Transverse colon (tissue), 4 donors: ENCODE measurements around the gene LACTB. TPM values are rescaled to one million over a fixed set of nuclear protein-coding genes. Genes with fewer than 3 reads are reported as not detected.

Source experiments
- DNase-seq: peaks from one replicate; pipeline ENCODE4 v3.0.0-alpha.2; 2019
- H3K27ac ChIP-seq, 4 donors: fragments of 200-600 bp; sonication (generic); 2 replicates each; pipeline ENCODE4 v1.5.1; 2016 to 2018; ENCODE audit warnings: inconsistent platforms in 4 of 4
- H3K27me3 ChIP-seq: fragments of 200-600 bp; sonication (generic); 2 replicates; pipeline ENCODE4 v1.5.1; 2017; ENCODE audit warnings: inconsistent platforms
- H3K36me3 ChIP-seq, 4 donors: fragments of 200-600 bp; sonication (generic); 2 replicates each; pipeline ENCODE4 v1.5.1; 2017 to 2019; ENCODE audit warnings: inconsistent platforms in 4 of 4
- H3K4me1 ChIP-seq, 4 donors: fragments of 200-600 bp; sonication (generic); 2 replicates each; pipeline ENCODE4 v1.5.1; 2017 to 2020; ENCODE audit warnings: inconsistent platforms in 4 of 4
- H3K4me3 ChIP-seq, 4 donors: fragments of 200-600 bp; sonication (generic); 1 replicate in 1 of 4; 2 replicates in 3 of 4; pipeline versions ENCODE4 v1.5.1 to v1.6.1; 2017 to 2019; ENCODE audit warnings: inconsistent platforms in 4 of 4
- H3K9me3 ChIP-seq, 2 donors: fragments of 200-600 bp; sonication (generic); 2 replicates each; pipeline ENCODE4 v1.5.1; 2017 to 2019; ENCODE audit warnings: inconsistent platforms in 2 of 2
- CTCF ChIP-seq, 5 experiments: fragments of 200-600 bp in 3 of 5; fragments of 450-650 bp in 2 of 5; sonication (generic) in 3 of 5; IDR thresholded peaks; 1 replicate in 2 of 5; 2 replicates in 3 of 5; pipeline ENCODE4 v1.5.1; 2016 to 2017; ENCODE audit warnings: antibody characterized with exemption in 5 of 5, inconsistent platforms in 3 of 5, mild to moderate bottlenecking in 2 of 5, moderate library complexity in 1 of 5
- EP300 ChIP-seq: sonication (generic); formaldehyde crosslinking; IDR thresholded peaks from one replicate; pipeline ENCODE4 v1.6.1; 2017; ENCODE audit warnings: antibody characterized with exemption, low read depth
- POLR2A ChIP-seq: fragments of 450-650 bp; IDR thresholded peaks from one replicate; pipeline ENCODE4 v1.6.1; 2016; ENCODE audit warnings: antibody characterized with exemption, mild to moderate bottlenecking, moderate library complexity
- POLR2AphosphoS5 ChIP-seq, 3 donors: sonication (generic); formaldehyde crosslinking; IDR thresholded peaks; one replicate each; pipeline ENCODE4 v1.6.1; 2016; ENCODE audit warnings: antibody characterized with exemption in 3 of 3
- WGBS, 2 donors: methylation state at CpG; one replicate each; pipeline ENCODE4 v1.1.5; 2018; ENCODE audit warnings: low coverage in 1 of 2; 5-methylcytosine and 5-hydroxymethylcytosine counted together
- in situ Hi-C, 4 donors: fragments of 200-750 bp; cut with MboI; loops; one replicate each; pipeline versions ENCODE4 v1.15.0 to v1.15.1; 2017; ENCODE audit warnings: low sequenced_read_pairs in 3 of 4, low pct_ligation_motif_present in 1 of 4, low pct_unique_long_range_greater_than_20kb in 1 of 4
- intact Hi-C: fragments of 100-400 bp; cut with DNase I; formaldehyde crosslinking; loops from one replicate; pipeline ENCODE4 v1.15.1; 2023; ENCODE audit warnings: low total_unique reads
- total RNA-seq, 4 donors: library from RNA; depleted of rRNA; stranded (reverse); fragments of >200 nt; gene quantifications; one replicate each; pipeline ENCODE4 v1.1.0, GENCODE V29; 2016

Gene LACTB
- total RNA-seq, 4 donors from 2014 or later: 6.7 to 20.6 (median 19.6) TPM

GRCh38 chr15:63077952-63078351 is 43.7 kb upstream of the LACTB start:
- 70 to 87% methylated on average over 3 to 6 of the region's 6 CpGs for WGBS, 2 donors
- in situ Hi-C loops: no loop called here
- intact Hi-C loops: no loop called here

GRCh38 chr15:63079947-63080626 is 41.6 kb upstream of the LACTB start:
- WGBS, 2 donors: 81 to 93% methylated on average over 3 to 13 of the region's 13 CpGs
- H3K27ac ChIP-seq: peak overlapping the region in 1 of 4 donors; percentile 22
- in situ Hi-C loops: loop anchor here in 3 of 4 donors (10.0 kb wide), 2 partner anchors 235 to 295 kb away; no protein-coding TSS in a partner anchor

More at GRCh38 chr15:63077952-63078351, 43.7 kb upstream of the LACTB start:
- no peak overlapping the region for H3K27ac ChIP-seq
- no peaks in the 10 kb centered on the region for H3K27me3 ChIP-seq
- H3K4me3 ChIP-seq: no peak overlapping the region
- H3K9me3 ChIP-seq: no peaks in the 10 kb centered on the region
- H3K36me3 ChIP-seq: no peaks in the 10 kb centered on the region
- TF ChIP-seq EP300: no peak
- TF ChIP-seq POLR2A: no peak
- TF ChIP-seq POLR2AphosphoS5 (IDR thresholded peaks at IDR 0.05): no peak
- no peak for TF ChIP-seq CTCF (IDR thresholded peaks at IDR 0.05)
- no peak for DNase-seq
- peaks cover 0 to 21% (median 12%) of the 10 kb centered on the region in 4 donors for H3K4me1 ChIP-seq

GRCh38 chr15:63080634-63081250 is 40.9 kb upstream of the LACTB start:
- no peak for TF ChIP-seq POLR2A
- TF ChIP-seq CTCF (IDR thresholded peaks at IDR 0.05): no peak
- TF ChIP-seq EP300: no peak
- TF ChIP-seq POLR2AphosphoS5 (IDR thresholded peaks at IDR 0.05): no peak
- in situ Hi-C loops: loop anchor here in 3 of 4 donors (10.0 kb wide), 2 partner anchors 236 to 296 kb away; no protein-coding TSS in a partner anchor
- no peak for DNase-seq
- WGBS, 2 donors: 88 to 89% methylated on average over 7 to 10 of the region's 10 CpGs
- no peaks in the 10 kb centered on the region for H3K9me3 ChIP-seq
- H3K4me3 ChIP-seq: no peak overlapping the region
- H3K4me1 ChIP-seq: peaks cover 2 to 8% (median 4%) of the 10 kb centered on the region in 4 donors
- intact Hi-C loops: no loop called here
- H3K27ac ChIP-seq: peak overlapping the region in 1 of 4 donors; percentile 22
- no peaks in the 10 kb centered on the region for H3K27me3 ChIP-seq
- no peaks in the 10 kb centered on the region for H3K36me3 ChIP-seq

More at GRCh38 chr15:63079947-63080626, 41.6 kb upstream of the LACTB start:
- no peak for TF ChIP-seq EP300
- no peak for TF ChIP-seq CTCF (IDR thresholded peaks at IDR 0.05)
- no peak for TF ChIP-seq POLR2AphosphoS5 (IDR thresholded peaks at IDR 0.05)
- TF ChIP-seq POLR2A: no peak
- no peak for DNase-seq
- H3K9me3 ChIP-seq: no peaks in the 10 kb centered on the region
- H3K4me1 ChIP-seq: peaks cover 2 to 11% (median 9%) of the 10 kb centered on the region in 4 donors
- no peak overlapping the region for H3K4me3 ChIP-seq
- intact Hi-C loops: no loop called here
- H3K27me3 ChIP-seq: no peaks in the 10 kb centered on the region
- H3K36me3 ChIP-seq: no peaks in the 10 kb centered on the region

- no peak for TF ChIP-seq EP300
- no peak for TF ChIP-seq CTCF (IDR thresholded peaks at IDR 0.05)
- TF ChIP-seq POLR2A: no peak
- no peak for TF ChIP-seq POLR2AphosphoS5 (IDR thresholded peaks at IDR 0.05)
- peak overlapping the region in 1 of 4 donors; percentile 46 for H3K27ac ChIP-seq
- H3K4me1 ChIP-seq: peaks cover 0 to 5% (median 1%) of the 10 kb centered on the region in 4 donors
- in situ Hi-C loops: loop anchor here in 3 of 4 donors (10.0 kb wide), 2 partner anchors 238 to 298 kb away; no protein-coding TSS in a partner anchor
- 61 to 75% methylated on average over 3 to 4 of the region's 4 CpGs for WGBS, 2 donors
- no peaks in the 10 kb centered on the region for H3K36me3 ChIP-seq
- intact Hi-C loops: no loop called here
- H3K9me3 ChIP-seq: no peaks in the 10 kb centered on the region
- H3K27me3 ChIP-seq: no peaks in the 10 kb centered on the region
- no peak overlapping the region for H3K4me3 ChIP-seq
- DNase-seq: no peak
Observed at GRCh38 chr15:63082366-63082765, 39.3 kb upstream of the LACTB start.
